KG1 (cell line): ENCODE data around the gene IDS.
A peak's percentile ranks its signal among the peaks of the same experiment; 100 is the strongest.
"Not testable (repeated sequence)": the region's sequence is repeated elsewhere in the genome, so short reads cannot be mapped to it uniquely, and the experiment has no call there.

Experiments used
- DNase-seq: peaks from one replicate; lab custom pipeline; 2025; lab: John Stamatoyannopoulos, UW

Gene IDS

GRCh38 chrX:149526318-149527033 lies 21.4 kb upstream of the IDS start:
- DNase-seq: not testable (repeated sequence)

- not testable (repeated sequence) for DNase-seq
Measured at GRCh38 chrX:149525903-149526302, 20.8 kb upstream of the IDS start.

- DNase-seq: not testable (repeated sequence)
Measured at GRCh38 chrX:149525389-149525788, 20.3 kb upstream of the IDS start.

GRCh38 chrX:149522916-149523315 lies 17.8 kb upstream of the IDS start:
- no peak for DNase-seq

- no peak for DNase-seq
Measured at GRCh38 chrX:149521438-149521837, 16.3 kb upstream of the IDS start.

GRCh38 chrX:149520636-149521277 lies 15.7 kb upstream of the IDS start:
- DNase-seq: not testable (repeated sequence)

GRCh38 chrX:149518236-149518635 lies 13.1 kb upstream of the IDS start:
- no peak for DNase-seq

GRCh38 chrX:149517308-149517707 lies 12.2 kb upstream of the IDS start:
- no peak for DNase-seq

GRCh38 chrX:149516604-149517003 lies 11.5 kb upstream of the IDS start:
- DNase-seq: no peak

- DNase-seq: no peak
Measured at GRCh38 chrX:149515954-149516602, 11.0 kb upstream of the IDS start.

- DNase-seq: peak; percentile 12
Measured at GRCh38 chrX:149513825-149514428, 8.8 kb upstream of the IDS start.

GRCh38 chrX:149512225-149512885 lies 7.2 kb upstream of the IDS start:
- DNase-seq: no peak

GRCh38 chrX:149511081-149511480 lies 6.0 kb upstream of the IDS start:
- DNase-seq: no peak

- DNase-seq: no peak
Measured at GRCh38 chrX:149510386-149510785, 5.3 kb upstream of the IDS start.

GRCh38 chrX:149508467-149508866 lies 3.4 kb upstream of the IDS start:
- DNase-seq: no peak

- no peak for DNase-seq
Measured at GRCh38 chrX:149506349-149506748, 1.2 kb upstream of the IDS start.

GRCh38 chrX:149505671-149506070 lies 565 bp upstream of the IDS start:
- DNase-seq: no peak

- peak; percentile 7 for DNase-seq
Measured at GRCh38 chrX:149504226-149504914, 736 bp downstream of the IDS start.

GRCh38 chrX:149503446-149503845 lies 1.7 kb downstream of the IDS start:
- DNase-seq: not testable (repeated sequence)

GRCh38 chrX:149502923-149503322 lies 2.2 kb downstream of the IDS start:
- not testable (repeated sequence) for DNase-seq

- DNase-seq: no peak
Measured at GRCh38 chrX:149499766-149500165, 5.3 kb downstream of the IDS start.

- DNase-seq: no peak
Measured at GRCh38 chrX:149498767-149499166, 6.3 kb downstream of the IDS start.
